SK-N-SH treated with all-trans-retinoic acid at 6 μM for 48 hours (cell line): ENCODE data around the gene ADAMTSL3.

Source experiments
- ATAC-seq: fragments of 200-7000 bp; cut with Tn5 transposase; 3 replicates; pipeline ENCODE4 v1.9.1; 2020; ENCODE audit warnings: mild to moderate bottlenecking, moderate library complexity
- ARNTL ChIP-seq: fragments of 450-650 bp; formaldehyde crosslinking; IDR thresholded peaks from 2 replicates; pipeline ENCODE4 v1.5.0; 2020; ENCODE audit warnings: low read depth, mild to moderate bottlenecking, moderate library complexity, borderline replicate concordance
- BACH2 ChIP-seq: fragments of 250-450 bp; sonication (Bioruptor Pico); IDR thresholded peaks from 2 replicates; pipeline ENCODE4 v1.9.0; 2021; ENCODE audit warnings: mild to moderate bottlenecking, borderline replicate concordance
- CSDC2 ChIP-seq: fragments of 250-450 bp; sonication (Bioruptor Pico); IDR thresholded peaks from 2 replicates; pipeline ENCODE4 v1.5.0; 2020; ENCODE audit warnings: mild to moderate bottlenecking, moderate library complexity
- ESRRG ChIP-seq: fragments of 250-450 bp; sonication (Bioruptor Pico); IDR thresholded peaks from 2 replicates; pipeline ENCODE4 v1.6.1; 2021; ENCODE audit warnings: mild to moderate bottlenecking
- GLIS3 ChIP-seq: fragments of 250-450 bp; sonication (Bioruptor Pico); IDR thresholded peaks from 2 replicates; pipeline ENCODE4 v1.5.0; 2020; ENCODE audit warnings: mild to moderate bottlenecking, moderate library complexity
- ISL1 ChIP-seq: fragments of 250-450 bp; sonication (Bioruptor Pico); IDR thresholded peaks from 2 replicates; pipeline ENCODE4 v2.1.2; 2022; ENCODE audit warnings: mild to moderate bottlenecking, moderate library complexity
- OSR1 ChIP-seq: fragments of 250-450 bp; sonication (Bioruptor Pico); IDR thresholded peaks from 2 replicates; pipeline ENCODE4 v1.8.0; 2022; ENCODE audit warnings: moderate library complexity, mild to moderate bottlenecking, inconsistent platforms
- PPARA ChIP-seq: fragments of 250-450 bp; sonication (Bioruptor Pico); IDR thresholded peaks from 2 replicates; pipeline ENCODE4 v1.5.0; 2020; ENCODE audit warnings: mild to moderate bottlenecking, borderline replicate concordance
- RARB ChIP-seq: fragments of 250-450 bp; sonication (Bioruptor Pico); IDR thresholded peaks from 2 replicates; pipeline ENCODE4 v1.8.0; 2021; ENCODE audit warnings: mild to moderate bottlenecking, moderate library complexity
- SNAI2 ChIP-seq: fragments of 250-450 bp; sonication (Bioruptor Pico); IDR thresholded peaks from 2 replicates; pipeline ENCODE4 v1.5.0; 2020; ENCODE audit warnings: mild to moderate bottlenecking, moderate library complexity
- TCF4 ChIP-seq: fragments of 250-450 bp; sonication (Bioruptor Pico); IDR thresholded peaks from 2 replicates; pipeline ENCODE4 v1.8.0; 2021; ENCODE audit warnings: mild to moderate bottlenecking, moderate library complexity, borderline replicate concordance
- TOX ChIP-seq: fragments of 250-450 bp; sonication (Bioruptor Pico); IDR thresholded peaks from 2 replicates; pipeline ENCODE4 v1.8.0; 2021; ENCODE audit warnings: mild to moderate bottlenecking, moderate library complexity, borderline replicate concordance
- ZFP3 ChIP-seq: fragments of 250-450 bp; sonication (Bioruptor Pico); IDR thresholded peaks from 2 replicates; pipeline ENCODE4 v1.5.0; 2020; ENCODE audit warnings: mild to moderate bottlenecking, moderate library complexity
- ZNF565 ChIP-seq: fragments of 450-650 bp; formaldehyde crosslinking; conservative IDR thresholded peaks from 2 replicates; pipeline ENCODE4 v1.5.0; 2020; ENCODE audit warnings: low read depth, mild to moderate bottlenecking, moderate library complexity
- ZNF70 ChIP-seq: fragments of 450-650 bp; formaldehyde crosslinking; IDR thresholded peaks from 2 replicates; pipeline ENCODE4 v1.5.0; 2020; ENCODE audit warnings: mild to moderate bottlenecking, moderate library complexity
- ZNF8 ChIP-seq: fragments of 450-650 bp; formaldehyde crosslinking; IDR thresholded peaks from 2 replicates; pipeline ENCODE4 v1.5.0; 2020; ENCODE audit warnings: mild to moderate bottlenecking, moderate library complexity
- TF ChIP-seq, protein P1 (sequence below): fragments of 250-450 bp; sonication (Bioruptor Pico); IDR thresholded peaks from 2 replicates; pipeline ENCODE4 v1.5.0; 2020; ENCODE audit warnings: mild to moderate bottlenecking, moderate library complexity
- TF ChIP-seq, protein P2 (sequence below): fragments of 250-450 bp; sonication (Bioruptor Pico); IDR thresholded peaks from 2 replicates; pipeline ENCODE4 v1.8.0; 2020; ENCODE audit warnings: mild to moderate bottlenecking, moderate library complexity, borderline replicate concordance
- TF ChIP-seq, protein P3 (sequence below): fragments of 250-450 bp; sonication (Bioruptor Pico); IDR thresholded peaks from 2 replicates; pipeline ENCODE4 v1.8.0; 2021; ENCODE audit warnings: low read depth, mild to moderate bottlenecking, moderate library complexity, borderline replicate concordance
- TF ChIP-seq, protein P4 (sequence below): fragments of 250-450 bp; sonication (Bioruptor Pico); IDR thresholded peaks from 2 replicates; pipeline ENCODE4 v1.5.1; 2021; ENCODE audit warnings: mild to moderate bottlenecking, moderate library complexity

Gene ADAMTSL3

DNA sequence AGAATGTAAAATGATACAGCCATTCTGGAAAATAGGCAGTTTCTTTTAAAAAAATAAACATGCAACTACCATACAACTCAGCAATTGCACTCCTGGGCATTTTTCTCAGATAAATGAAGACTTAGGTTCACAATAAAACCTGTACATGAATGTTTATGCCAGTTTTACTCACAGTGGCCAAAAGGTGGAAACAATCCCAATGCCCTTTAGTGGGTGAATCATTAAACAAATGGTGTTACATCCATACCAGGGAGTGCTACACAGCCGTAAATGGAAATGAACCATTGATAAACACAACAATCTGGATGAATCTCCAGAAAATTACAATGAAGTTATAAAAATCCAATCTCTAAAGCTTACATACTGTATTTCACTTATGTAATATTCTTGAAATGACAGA, 140.3 kb downstream of the ADAMTSL3 start:
- no peak for ATAC-seq
- TF ChIP-seq ARNTL (CRISPR knock-in tag) (no peak), OSR1 (CRISPR knock-in tag) (no peak), ISL1 (CRISPR knock-in tag) (no peak)
- TF ChIP-seq, all 23 proteins: peak for 0

DNA sequence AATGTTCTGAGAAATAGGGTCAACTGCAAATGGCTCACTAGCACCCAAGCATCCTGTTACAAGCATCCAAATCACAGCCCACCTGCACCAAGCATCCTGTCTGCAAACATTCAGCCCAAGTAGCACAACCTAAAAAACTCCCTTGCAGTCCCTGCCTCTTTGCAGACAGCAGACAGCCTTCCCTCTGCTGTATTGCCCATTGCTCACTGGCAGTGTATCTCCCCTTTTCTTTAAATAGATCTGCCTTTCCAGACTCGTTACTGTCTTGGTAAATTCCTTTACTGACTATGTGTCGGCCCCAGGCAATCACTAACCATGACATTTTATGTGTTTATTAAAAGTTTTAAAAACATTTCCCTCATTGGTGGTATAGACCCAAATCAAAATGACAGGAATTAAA, 155.4 kb downstream of the ADAMTSL3 start:
- no peak for TF ChIP-seq PPARA (CRISPR knock-in tag)
- TF ChIP-seq BACH2 (CRISPR knock-in tag), result no peak
- no peak for TF ChIP-seq TOX (CRISPR knock-in tag)
- TF ChIP-seq, protein P1, sequence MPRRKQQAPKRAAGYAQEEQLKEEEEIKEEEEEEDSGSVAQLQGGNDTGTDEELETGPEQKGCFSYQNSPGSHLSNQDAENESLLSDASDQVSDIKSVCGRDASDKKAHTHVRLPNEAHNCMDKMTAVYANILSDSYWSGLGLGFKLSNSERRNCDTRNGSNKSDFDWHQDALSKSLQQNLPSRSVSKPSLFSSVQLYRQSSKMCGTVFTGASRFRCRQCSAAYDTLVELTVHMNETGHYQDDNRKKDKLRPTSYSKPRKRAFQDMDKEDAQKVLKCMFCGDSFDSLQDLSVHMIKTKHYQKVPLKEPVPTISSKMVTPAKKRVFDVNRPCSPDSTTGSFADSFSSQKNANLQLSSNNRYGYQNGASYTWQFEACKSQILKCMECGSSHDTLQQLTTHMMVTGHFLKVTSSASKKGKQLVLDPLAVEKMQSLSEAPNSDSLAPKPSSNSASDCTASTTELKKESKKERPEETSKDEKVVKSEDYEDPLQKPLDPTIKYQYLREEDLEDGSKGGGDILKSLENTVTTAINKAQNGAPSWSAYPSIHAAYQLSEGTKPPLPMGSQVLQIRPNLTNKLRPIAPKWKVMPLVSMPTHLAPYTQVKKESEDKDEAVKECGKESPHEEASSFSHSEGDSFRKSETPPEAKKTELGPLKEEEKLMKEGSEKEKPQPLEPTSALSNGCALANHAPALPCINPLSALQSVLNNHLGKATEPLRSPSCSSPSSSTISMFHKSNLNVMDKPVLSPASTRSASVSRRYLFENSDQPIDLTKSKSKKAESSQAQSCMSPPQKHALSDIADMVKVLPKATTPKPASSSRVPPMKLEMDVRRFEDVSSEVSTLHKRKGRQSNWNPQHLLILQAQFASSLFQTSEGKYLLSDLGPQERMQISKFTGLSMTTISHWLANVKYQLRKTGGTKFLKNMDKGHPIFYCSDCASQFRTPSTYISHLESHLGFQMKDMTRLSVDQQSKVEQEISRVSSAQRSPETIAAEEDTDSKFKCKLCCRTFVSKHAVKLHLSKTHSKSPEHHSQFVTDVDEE (CRISPR knock-in tag), result no peak
- TF ChIP-seq, protein P2, sequence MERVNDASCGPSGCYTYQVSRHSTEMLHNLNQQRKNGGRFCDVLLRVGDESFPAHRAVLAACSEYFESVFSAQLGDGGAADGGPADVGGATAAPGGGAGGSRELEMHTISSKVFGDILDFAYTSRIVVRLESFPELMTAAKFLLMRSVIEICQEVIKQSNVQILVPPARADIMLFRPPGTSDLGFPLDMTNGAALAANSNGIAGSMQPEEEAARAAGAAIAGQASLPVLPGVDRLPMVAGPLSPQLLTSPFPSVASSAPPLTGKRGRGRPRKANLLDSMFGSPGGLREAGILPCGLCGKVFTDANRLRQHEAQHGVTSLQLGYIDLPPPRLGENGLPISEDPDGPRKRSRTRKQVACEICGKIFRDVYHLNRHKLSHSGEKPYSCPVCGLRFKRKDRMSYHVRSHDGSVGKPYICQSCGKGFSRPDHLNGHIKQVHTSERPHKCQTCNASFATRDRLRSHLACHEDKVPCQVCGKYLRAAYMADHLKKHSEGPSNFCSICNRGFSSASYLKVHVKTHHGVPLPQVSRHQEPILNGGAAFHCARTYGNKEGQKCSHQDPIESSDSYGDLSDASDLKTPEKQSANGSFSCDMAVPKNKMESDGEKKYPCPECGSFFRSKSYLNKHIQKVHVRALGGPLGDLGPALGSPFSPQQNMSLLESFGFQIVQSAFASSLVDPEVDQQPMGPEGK (CRISPR knock-in tag), result no peak
- no peak for TF ChIP-seq GLIS3 (CRISPR knock-in tag)
- TF ChIP-seq ARNTL (CRISPR knock-in tag), result no peak
- no peak for TF ChIP-seq ESRRG (CRISPR knock-in tag)
- TF ChIP-seq, all 23 proteins: peak for 0
- ATAC-seq, result no peak

DNA sequence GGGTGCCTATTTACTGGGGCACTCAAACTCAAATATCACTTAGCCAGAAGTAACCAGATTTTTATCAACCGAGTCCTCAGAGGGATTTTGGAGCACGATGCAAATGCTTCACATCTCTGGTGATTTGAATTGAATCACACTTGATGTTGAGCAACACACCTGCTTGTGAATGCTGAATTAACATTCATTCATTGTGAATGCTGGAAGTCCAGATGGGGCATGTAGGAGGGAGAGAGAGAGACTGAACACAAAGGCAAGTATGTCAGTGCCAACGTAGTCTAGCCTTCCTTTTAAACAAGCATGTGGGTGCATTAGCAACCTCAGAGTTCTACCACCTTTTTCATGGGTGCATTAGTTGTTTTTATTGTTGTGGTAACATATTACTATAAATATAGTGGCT, 156.2 kb downstream of the ADAMTSL3 start:
- ATAC-seq, result no peak
- TF ChIP-seq ZNF565 (CRISPR knock-in tag) (no peak), RARB (CRISPR knock-in tag) (no peak), ZNF70 (CRISPR knock-in tag) (no peak), TCF4 (CRISPR knock-in tag) (no peak), ZFP3 (CRISPR knock-in tag) (no peak), GLIS3 (CRISPR knock-in tag) (no peak), ISL1 (CRISPR knock-in tag) (no peak), SNAI2 (CRISPR knock-in tag) (no peak), OSR1 (CRISPR knock-in tag) (no peak), PPARA (CRISPR knock-in tag) (no peak), CSDC2 (CRISPR knock-in tag) (no peak), ESRRG (CRISPR knock-in tag) (no peak), ZNF8 (CRISPR knock-in tag) (no peak), TOX (CRISPR knock-in tag) (no peak)
- TF ChIP-seq, protein P3, sequence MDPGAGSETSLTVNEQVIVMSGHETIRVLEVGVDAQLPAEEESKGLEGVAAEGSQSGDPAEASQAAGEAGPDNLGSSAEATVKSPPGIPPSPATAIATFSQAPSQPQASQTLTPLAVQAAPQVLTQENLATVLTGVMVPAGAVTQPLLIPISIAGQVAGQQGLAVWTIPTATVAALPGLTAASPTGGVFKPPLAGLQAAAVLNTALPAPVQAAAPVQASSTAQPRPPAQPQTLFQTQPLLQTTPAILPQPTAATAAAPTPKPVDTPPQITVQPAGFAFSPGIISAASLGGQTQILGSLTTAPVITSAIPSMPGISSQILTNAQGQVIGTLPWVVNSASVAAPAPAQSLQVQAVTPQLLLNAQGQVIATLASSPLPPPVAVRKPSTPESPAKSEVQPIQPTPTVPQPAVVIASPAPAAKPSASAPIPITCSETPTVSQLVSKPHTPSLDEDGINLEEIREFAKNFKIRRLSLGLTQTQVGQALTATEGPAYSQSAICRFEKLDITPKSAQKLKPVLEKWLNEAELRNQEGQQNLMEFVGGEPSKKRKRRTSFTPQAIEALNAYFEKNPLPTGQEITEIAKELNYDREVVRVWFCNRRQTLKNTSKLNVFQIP (CRISPR knock-in tag), result no peak
- TF ChIP-seq, protein P2 (CRISPR knock-in tag), result no peak
- TF ChIP-seq, protein P4, sequence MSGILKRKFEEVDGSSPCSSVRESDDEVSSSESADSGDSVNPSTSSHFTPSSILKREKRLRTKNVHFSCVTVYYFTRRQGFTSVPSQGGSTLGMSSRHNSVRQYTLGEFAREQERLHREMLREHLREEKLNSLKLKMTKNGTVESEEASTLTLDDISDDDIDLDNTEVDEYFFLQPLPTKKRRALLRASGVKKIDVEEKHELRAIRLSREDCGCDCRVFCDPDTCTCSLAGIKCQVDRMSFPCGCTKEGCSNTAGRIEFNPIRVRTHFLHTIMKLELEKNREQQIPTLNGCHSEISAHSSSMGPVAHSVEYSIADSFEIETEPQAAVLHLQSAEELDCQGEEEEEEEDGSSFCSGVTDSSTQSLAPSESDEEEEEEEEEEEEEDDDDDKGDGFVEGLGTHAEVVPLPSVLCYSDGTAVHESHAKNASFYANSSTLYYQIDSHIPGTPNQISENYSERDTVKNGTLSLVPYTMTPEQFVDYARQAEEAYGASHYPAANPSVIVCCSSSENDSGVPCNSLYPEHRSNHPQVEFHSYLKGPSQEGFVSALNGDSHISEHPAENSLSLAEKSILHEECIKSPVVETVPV (CRISPR knock-in tag), result no peak
- TF ChIP-seq, protein P1 (CRISPR knock-in tag), result no peak
